Peyer's patch (tissue), 4 donors: ENCODE data around the gene GCFC2. TPM values are rescaled to one million over a fixed set of nuclear protein-coding genes. Genes with fewer than 3 reads are reported as not detected.
A peak's percentile ranks its signal among the peaks of the same experiment; 100 is the strongest.

Source experiments
- DNase-seq, 3 donors: peaks; one replicate each; pipeline ENCODE4 v3.0.0-alpha.2; 2017 to 2019
- H3K27ac ChIP-seq, 4 donors: fragments of 200-600 bp; sonication (generic); one replicate each; pipeline ENCODE4 v1.5.1; 2016 to 2019
- H3K27me3 ChIP-seq, 2 donors: fragments of 200-600 bp; sonication (generic); one replicate each; pipeline ENCODE4 v1.5.1; 2019
- H3K36me3 ChIP-seq, 3 donors: fragments of 200-600 bp; sonication (generic); one replicate each; pipeline ENCODE4 v1.5.1; 2016 to 2019
- H3K4me1 ChIP-seq, 4 donors: fragments of 200-600 bp; sonication (generic); one replicate each; pipeline ENCODE4 v1.5.1; 2016 to 2019
- H3K4me3 ChIP-seq, 4 donors: fragments of 200-600 bp; sonication (generic); 1 replicate in 3 of 4; 2 replicates in 1 of 4; pipeline ENCODE4 v1.5.1; 2016 to 2019; ENCODE audit warnings: mild to moderate bottlenecking in 1 of 4
- H3K9me3 ChIP-seq, 4 donors: fragments of 200-600 bp; sonication (generic); one replicate each; pipeline ENCODE4 v1.5.1; 2016 to 2019; ENCODE audit warnings: mild to moderate bottlenecking in 1 of 4
- CTCF ChIP-seq, 6 experiments: fragments of 450-650 bp in 4 of 6; fragments of 200-600 bp in 2 of 6; sonication (generic) in 1 of 6; IDR thresholded peaks; one replicate each; pipeline ENCODE4 v1.5.1; 2017 to 2019; ENCODE audit warnings: antibody characterized with exemption in 6 of 6, mild to moderate bottlenecking in 3 of 6, moderate library complexity in 1 of 6
- POLR2A ChIP-seq, 2 donors: fragments of 450-650 bp; IDR thresholded peaks; one replicate each; pipeline ENCODE4 v1.5.1; 2017; ENCODE audit warnings: antibody characterized with exemption in 2 of 2, mild to moderate bottlenecking in 2 of 2, moderate library complexity in 2 of 2
- total RNA-seq, 4 donors: library from RNA; depleted of rRNA; stranded (reverse); fragments of >200 nt; gene quantifications; one replicate each; pipeline ENCODE4 v1.1.0, GENCODE V29; 2016

Gene GCFC2
- 10 to 100 TPM; 20.8 to 33.5 (median 26.1) TPM for total RNA-seq

GRCh38 chr2:75710577-75711253, at the start of gene GCFC2:
Gene GCFC2 (minus strand): TSS chr2:75710915. CDS start chr2:75710855, 60 bp downstream.
- DNase-seq: peak; percentile 85 to 93 (median 91)
- H3K27me3 ChIP-seq: no peaks in the 10 kb centered on the region
- H3K9me3 ChIP-seq: no peaks in the 10 kb centered on the region
- peak within 1 kb of the TSS; percentile 81 to 93 (median 83) for H3K27ac ChIP-seq
- TF ChIP-seq CTCF (IDR thresholded peaks at IDR 0.05): peak in 5 of 6 experiments; percentile 2 to 49 (median 44)
- peak; percentile 29 to 50 for TF ChIP-seq POLR2A (IDR thresholded peaks at IDR 0.05)
- peak within 1 kb of the TSS; percentile 58 to 74 (median 62) for H3K4me3 ChIP-seq
- no peaks in the 10 kb centered on the region for H3K36me3 ChIP-seq
- H3K4me1 ChIP-seq: peaks cover 0 to 9% (median 2%) of the 10 kb centered on the region in 4 donors

GRCh38 chr2:75752828-75753227, 42.1 kb upstream of the GCFC2 start:
- DNase-seq: no peak
- H3K4me1 ChIP-seq: no peaks in the 10 kb centered on the region

GRCh38 chr2:75751824-75752468, 41.2 kb upstream of the GCFC2 start:
- no peaks in the 10 kb centered on the region for H3K36me3 ChIP-seq
- DNase-seq: no peak
- H3K9me3 ChIP-seq: no peaks in the 10 kb centered on the region
- no peak for TF ChIP-seq CTCF (IDR thresholded peaks at IDR 0.05)
- no peak for TF ChIP-seq POLR2A (IDR thresholded peaks at IDR 0.05)
- no peak overlapping the region for H3K27ac ChIP-seq
- H3K27me3 ChIP-seq: no peaks in the 10 kb centered on the region
- H3K4me1 ChIP-seq: no peaks in the 10 kb centered on the region
- no peak overlapping the region for H3K4me3 ChIP-seq

More at GRCh38 chr2:75752828-75753227, 42.1 kb upstream of the GCFC2 start:
- Histone ChIP-seq H3K36me3 (no peaks in the 10 kb centered on the region), H3K27me3 (no peaks in the 10 kb centered on the region), H3K27ac (no peak overlapping the region), H3K9me3 (no peaks in the 10 kb centered on the region), H3K4me3 (no peak overlapping the region)
- TF ChIP-seq CTCF (IDR thresholded peaks at IDR 0.05) (no peak), POLR2A (IDR thresholded peaks at IDR 0.05) (no peak)

GRCh38 chr2:75751360-75751759, 40.6 kb upstream of the GCFC2 start:
- no peaks in the 10 kb centered on the region for H3K4me1 ChIP-seq
- DNase-seq: no peak
- H3K36me3 ChIP-seq: no peaks in the 10 kb centered on the region
- H3K27me3 ChIP-seq: no peaks in the 10 kb centered on the region
- TF ChIP-seq CTCF (IDR thresholded peaks at IDR 0.05) (no peak), POLR2A (IDR thresholded peaks at IDR 0.05) (no peak)
- no peaks in the 10 kb centered on the region for H3K9me3 ChIP-seq
- H3K27ac ChIP-seq: no peak overlapping the region
- no peak overlapping the region for H3K4me3 ChIP-seq

DNA sequence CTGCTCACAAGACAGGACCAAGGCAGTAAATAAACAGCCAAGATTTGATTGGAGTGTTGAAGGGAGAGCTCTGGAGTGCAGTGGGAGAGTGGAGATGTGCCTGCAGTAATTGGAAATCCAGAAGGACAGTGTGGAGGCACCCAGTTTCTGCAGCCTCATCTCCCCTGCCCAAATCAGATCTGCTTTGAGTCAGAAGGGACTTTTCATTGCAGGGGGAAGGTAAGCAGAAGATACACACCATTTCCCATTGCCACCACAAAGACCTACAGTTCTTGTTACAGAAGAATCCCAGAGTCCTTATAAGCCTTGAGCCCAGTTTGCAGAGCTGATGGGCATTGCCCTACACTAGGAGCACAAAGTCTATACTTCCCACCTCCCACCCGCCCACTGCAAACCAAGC, 27.2 kb upstream of the GCFC2 start:
- no peaks in the 10 kb centered on the region for H3K36me3 ChIP-seq
- H3K27ac ChIP-seq: no peak overlapping the region
- no peaks in the 10 kb centered on the region for H3K9me3 ChIP-seq
- no peak for DNase-seq
- no peak for TF ChIP-seq CTCF (IDR thresholded peaks at IDR 0.05)
- TF ChIP-seq POLR2A (IDR thresholded peaks at IDR 0.05): no peak
- H3K27me3 ChIP-seq: no peaks in the 10 kb centered on the region
- H3K4me3 ChIP-seq: no peak overlapping the region
- H3K4me1 ChIP-seq: no peaks in the 10 kb centered on the region
